ENCODE measurements around the gene ANKRD33B.

DNA sequence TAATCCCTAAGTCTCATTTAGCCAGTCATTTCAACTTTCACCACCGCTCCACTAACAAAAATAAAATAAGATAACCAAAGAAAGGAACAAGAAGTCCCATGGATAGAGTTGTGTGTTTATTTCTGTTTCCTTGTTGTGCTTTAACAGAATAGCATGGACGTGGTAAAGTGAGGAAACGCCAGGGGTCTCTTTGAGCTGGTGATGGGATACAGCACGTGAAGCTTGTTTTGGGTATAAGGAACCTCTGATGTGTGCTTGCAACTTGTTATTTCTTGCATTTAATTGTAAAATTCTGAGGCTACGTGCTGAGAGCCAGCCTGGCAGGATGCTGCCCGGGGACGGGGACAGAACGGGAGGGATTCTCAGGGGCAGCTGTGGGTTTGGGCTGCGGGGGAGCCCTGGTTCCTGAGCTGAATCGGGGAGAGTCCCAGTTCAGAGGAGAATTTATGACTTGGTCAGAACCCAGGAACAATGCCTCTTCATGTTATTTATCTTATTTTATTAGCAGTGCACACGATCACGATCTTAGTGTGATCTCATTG, 63.4 kb downstream of the ANKRD33B start:
- TF ChIP-seq CTCF (IDR thresholded peaks at IDR 0.05; ENCODE audit: poor library complexity) (no peak), EZH2 (IDR thresholded peaks at IDR 0.05; ENCODE audit: borderline replicate concordance) (no peak), EZH2phosphoT487 (IDR thresholded peaks at IDR 0.05; ENCODE audit: low read depth, severe bottlenecking, unreplicated experiment) (no peak)
